WTC11 (cell line): Measurements from ENCODE around the gene ATF7IP. TPM values are rescaled to one million over a fixed set of nuclear protein-coding genes. Genes with fewer than 3 reads are reported as not detected.

Source experiments
- ATAC-seq: fragments of 200-7000 bp; cut with Tn5 transposase; 2 replicates; pipeline ENCODE4 v1.10.0; 2021; ENCODE audit warnings: mild to moderate bottlenecking, moderate library complexity
- CTCF ChIA-PET: fragments of 300-600 bp; sonication (Branson Sonifier 250); formaldehyde crosslinking; loops from one replicate; lab custom pipeline; 2021; ENCODE audit warnings: antibody characterized with exemption; lab: Charles Lee
- POLR2A ChIA-PET: fragments of 350-600 bp; sonication (Branson Sonifier 250); formaldehyde crosslinking; loops from one replicate; lab custom pipeline; 2021; ENCODE audit warnings: antibody characterized with exemption; lab: Charles Lee
- DNase-seq: peaks from one replicate; pipeline ENCODE4 v3.0.0; 2021; ENCODE audit warnings: low spot score
- H3K27ac Mint-ChIP-seq: 2 replicates; pipeline ENCODE4 v1.8.0; 2021; ENCODE audit warnings: mixed read lengths
- H3K27me3 Mint-ChIP-seq: 2 replicates; pipeline ENCODE4 v1.8.0; 2021; ENCODE audit warnings: low read depth, mild to moderate bottlenecking, moderate library complexity, mixed read lengths
- H3K36me3 Mint-ChIP-seq: 2 replicates; pipeline ENCODE4 v1.8.0; 2021; ENCODE audit warnings: mixed read lengths
- H3K4me1 Mint-ChIP-seq: 2 replicates; pipeline ENCODE4 v1.8.0; 2022; ENCODE audit warnings: mixed read lengths
- H3K4me3 Mint-ChIP-seq: 2 replicates; pipeline ENCODE4 v1.8.0; 2021; ENCODE audit warnings: mild to moderate bottlenecking, moderate library complexity, mixed read lengths
- H3K9me3 Mint-ChIP-seq: 2 replicates; pipeline ENCODE4 v1.8.0; 2021; ENCODE audit warnings: mixed read lengths
- CDX4 ChIP-seq: fragments of 250-450 bp; sonication (Bioruptor Pico); IDR thresholded peaks from 2 replicates; pipeline ENCODE4 v1.9.0; 2021; ENCODE audit warnings: moderate library complexity, mild to moderate bottlenecking, inconsistent platforms, borderline replicate concordance
- ELF4 ChIP-seq: sonication (generic); formaldehyde crosslinking; IDR thresholded peaks from 2 replicates; pipeline ENCODE4 v1.8.1; 2022; ENCODE audit warnings: low read depth, mild to moderate bottlenecking, moderate library complexity, missing genetic modification reagents
- EMX1 ChIP-seq: fragments of 250-450 bp; sonication (Bioruptor Pico); IDR thresholded peaks from 2 replicates; pipeline ENCODE4 v1.8.0; 2021; ENCODE audit warnings: mild to moderate bottlenecking
- ESRRA ChIP-seq: sonication (generic); formaldehyde crosslinking; IDR thresholded peaks from 2 replicates; pipeline ENCODE4 v1.8.1; 2022; ENCODE audit warnings: mild to moderate bottlenecking, missing genetic modification reagents, borderline replicate concordance
- FOXJ3 ChIP-seq: sonication (generic); formaldehyde crosslinking; IDR thresholded peaks from 2 replicates; pipeline ENCODE4 v1.9.0; 2021; ENCODE audit warnings: missing genetic modification reagents, mild to moderate bottlenecking, borderline replicate concordance
- FOXK1 ChIP-seq: sonication (generic); formaldehyde crosslinking; IDR thresholded peaks from 2 replicates; pipeline ENCODE4 v1.8.0; 2022; ENCODE audit warnings: mild to moderate bottlenecking, moderate library complexity, missing genetic modification reagents
- GABPB1 ChIP-seq: sonication (generic); formaldehyde crosslinking; IDR thresholded peaks from 2 replicates; pipeline ENCODE4 v1.8.1; 2023; ENCODE audit warnings: mild to moderate bottlenecking, missing genetic modification reagents
- JAZF1 ChIP-seq: fragments of 250-450 bp; sonication (Bioruptor Pico); IDR thresholded peaks from 2 replicates; pipeline ENCODE4 v1.9.0; 2021; ENCODE audit warnings: moderate library complexity, mild to moderate bottlenecking, inconsistent platforms
- JUN ChIP-seq: sonication (generic); formaldehyde crosslinking; IDR thresholded peaks from 2 replicates; pipeline ENCODE4 v1.8.0; 2023; ENCODE audit warnings: mild to moderate bottlenecking, missing genetic modification reagents
- KAT7 ChIP-seq: sonication (generic); formaldehyde crosslinking; IDR thresholded peaks from 2 replicates; pipeline ENCODE4 v1.8.1; 2023; ENCODE audit warnings: missing genetic modification reagents, mild to moderate bottlenecking, borderline replicate concordance
- NFATC4 ChIP-seq: fragments of 250-450 bp; sonication (Bioruptor Pico); IDR thresholded peaks from 2 replicates; pipeline ENCODE4 v1.9.0; 2021; ENCODE audit warnings: mild to moderate bottlenecking
- NR3C1 ChIP-seq: sonication (generic); formaldehyde crosslinking; conservative IDR thresholded peaks from 2 replicates; pipeline ENCODE4 v1.8.1; 2023; ENCODE audit warnings: low read depth, mild to moderate bottlenecking, missing genetic modification reagents
- RORB ChIP-seq: fragments of 250-450 bp; sonication (Bioruptor Pico); IDR thresholded peaks from 2 replicates; pipeline ENCODE4 v1.9.0; 2021; ENCODE audit warnings: mild to moderate bottlenecking
- SP1 ChIP-seq: sonication (generic); formaldehyde crosslinking; conservative IDR thresholded peaks from 2 replicates; pipeline ENCODE4 v1.8.1; 2022; ENCODE audit warnings: missing genetic modification reagents
- USF2 ChIP-seq: sonication (generic); formaldehyde crosslinking; IDR thresholded peaks from 2 replicates; pipeline ENCODE4 v1.8.1; 2023; ENCODE audit warnings: mild to moderate bottlenecking, missing genetic modification reagents, moderate library complexity
- ZNF138 ChIP-seq: sonication (generic); formaldehyde crosslinking; conservative IDR thresholded peaks from 2 replicates; pipeline ENCODE4 v1.8.1; 2022; ENCODE audit warnings: mild to moderate bottlenecking, moderate library complexity, missing genetic modification reagents
- ZNF263 ChIP-seq: sonication (generic); formaldehyde crosslinking; IDR thresholded peaks from 2 replicates; pipeline ENCODE4 v1.8.1; 2022; ENCODE audit warnings: low read depth, mild to moderate bottlenecking, moderate library complexity, missing genetic modification reagents
- total RNA-seq: library from RNA; stranded (reverse); gene quantifications from 3 replicates; pipeline ENCODE4 v1.2.3, GENCODE V29; 2021
- TF ChIP-seq, protein P1 (sequence below): sonication (generic); formaldehyde crosslinking; IDR thresholded peaks from 2 replicates; pipeline ENCODE4 v1.8.0; 2022; ENCODE audit warnings: mild to moderate bottlenecking, missing genetic modification reagents
- TF ChIP-seq, protein P2 (sequence below): sonication (generic); formaldehyde crosslinking; IDR thresholded peaks from 2 replicates; pipeline ENCODE4 v1.8.1; 2023; ENCODE audit warnings: mild to moderate bottlenecking, missing genetic modification reagents, borderline replicate concordance
- TF ChIP-seq, protein P3 (sequence below): sonication (generic); formaldehyde crosslinking; IDR thresholded peaks from 2 replicates; pipeline ENCODE4 v1.8.1; 2022; ENCODE audit warnings: missing genetic modification reagents, borderline replicate concordance
- TF ChIP-seq, protein P4 (sequence below): fragments of 250-450 bp; sonication (Bioruptor Pico); IDR thresholded peaks from 2 replicates; pipeline ENCODE4 v1.9.0; 2021; ENCODE audit warnings: mild to moderate bottlenecking

The ATF7IP gene
- total RNA-seq, 1 experiment from 2014 or later: 141 TPM

GRCh38 chr12:14366209-14367039 is 942 bp downstream of the ATF7IP start (continued):
- TF ChIP-seq USF2 (CRISPR knock-in tag): no peak
- no peak for TF ChIP-seq RORB (CRISPR knock-in tag)
- TF ChIP-seq JAZF1 (CRISPR knock-in tag): no peak
- no peak for TF ChIP-seq EMX1 (CRISPR knock-in tag)
- TF ChIP-seq GABPB1: no peak
- TF ChIP-seq NFATC4 (CRISPR knock-in tag): no peak
- TF ChIP-seq KAT7 (CRISPR knock-in tag): no peak

GRCh38 chr12:14367040-14367661 is 1.7 kb downstream of the ATF7IP start:
- H3K4me3 Mint-ChIP-seq: peak overlapping the region; percentile 99
- no peak for DNase-seq
- ChIA-PET POLR2A (interaction anchor here (2.2 kb wide), 1 partner anchor 108 kb away, joined by 103 read pairs; no protein-coding TSS in a partner anchor), CTCF (interaction anchor here (2.0 to 2.2 kb wide), 2 partner anchors 109 to 128 kb away, joined by 14 to 34 read pairs; no protein-coding TSS in a partner anchor)
- ATAC-seq: no peak
- TF ChIP-seq CDX4 (CRISPR knock-in tag) (no peak), SP1 (CRISPR knock-in tag) (no peak), JUN (CRISPR knock-in tag) (no peak), GABPB1 (no peak), ZNF263 (CRISPR knock-in tag) (no peak), NR3C1 (CRISPR knock-in tag) (no peak), FOXJ3 (CRISPR knock-in tag) (no peak), ZNF138 (CRISPR knock-in tag) (no peak), ELF4 (CRISPR knock-in tag) (no peak), FOXK1 (CRISPR knock-in tag) (no peak), ESRRA (CRISPR knock-in tag) (no peak)
- TF ChIP-seq, protein P1, sequence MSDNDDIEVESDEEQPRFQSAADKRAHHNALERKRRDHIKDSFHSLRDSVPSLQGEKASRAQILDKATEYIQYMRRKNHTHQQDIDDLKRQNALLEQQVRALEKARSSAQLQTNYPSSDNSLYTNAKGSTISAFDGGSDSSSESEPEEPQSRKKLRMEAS (CRISPR knock-in tag): no peak
- TF ChIP-seq, protein P2, sequence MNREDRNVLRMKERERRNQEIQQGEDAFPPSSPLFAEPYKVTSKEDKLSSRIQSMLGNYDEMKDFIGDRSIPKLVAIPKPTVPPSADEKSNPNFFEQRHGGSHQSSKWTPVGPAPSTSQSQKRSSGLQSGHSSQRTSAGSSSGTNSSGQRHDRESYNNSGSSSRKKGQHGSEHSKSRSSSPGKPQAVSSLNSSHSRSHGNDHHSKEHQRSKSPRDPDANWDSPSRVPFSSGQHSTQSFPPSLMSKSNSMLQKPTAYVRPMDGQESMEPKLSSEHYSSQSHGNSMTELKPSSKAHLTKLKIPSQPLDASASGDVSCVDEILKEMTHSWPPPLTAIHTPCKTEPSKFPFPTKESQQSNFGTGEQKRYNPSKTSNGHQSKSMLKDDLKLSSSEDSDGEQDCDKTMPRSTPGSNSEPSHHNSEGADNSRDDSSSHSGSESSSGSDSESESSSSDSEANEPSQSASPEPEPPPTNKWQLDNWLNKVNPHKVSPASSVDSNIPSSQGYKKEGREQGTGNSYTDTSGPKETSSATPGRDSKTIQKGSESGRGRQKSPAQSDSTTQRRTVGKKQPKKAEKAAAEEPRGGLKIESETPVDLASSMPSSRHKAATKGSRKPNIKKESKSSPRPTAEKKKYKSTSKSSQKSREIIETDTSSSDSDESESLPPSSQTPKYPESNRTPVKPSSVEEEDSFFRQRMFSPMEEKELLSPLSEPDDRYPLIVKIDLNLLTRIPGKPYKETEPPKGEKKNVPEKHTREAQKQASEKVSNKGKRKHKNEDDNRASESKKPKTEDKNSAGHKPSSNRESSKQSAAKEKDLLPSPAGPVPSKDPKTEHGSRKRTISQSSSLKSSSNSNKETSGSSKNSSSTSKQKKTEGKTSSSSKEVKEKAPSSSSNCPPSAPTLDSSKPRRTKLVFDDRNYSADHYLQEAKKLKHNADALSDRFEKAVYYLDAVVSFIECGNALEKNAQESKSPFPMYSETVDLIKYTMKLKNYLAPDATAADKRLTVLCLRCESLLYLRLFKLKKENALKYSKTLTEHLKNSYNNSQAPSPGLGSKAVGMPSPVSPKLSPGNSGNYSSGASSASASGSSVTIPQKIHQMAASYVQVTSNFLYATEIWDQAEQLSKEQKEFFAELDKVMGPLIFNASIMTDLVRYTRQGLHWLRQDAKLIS: no peak
- TF ChIP-seq, protein P3, sequence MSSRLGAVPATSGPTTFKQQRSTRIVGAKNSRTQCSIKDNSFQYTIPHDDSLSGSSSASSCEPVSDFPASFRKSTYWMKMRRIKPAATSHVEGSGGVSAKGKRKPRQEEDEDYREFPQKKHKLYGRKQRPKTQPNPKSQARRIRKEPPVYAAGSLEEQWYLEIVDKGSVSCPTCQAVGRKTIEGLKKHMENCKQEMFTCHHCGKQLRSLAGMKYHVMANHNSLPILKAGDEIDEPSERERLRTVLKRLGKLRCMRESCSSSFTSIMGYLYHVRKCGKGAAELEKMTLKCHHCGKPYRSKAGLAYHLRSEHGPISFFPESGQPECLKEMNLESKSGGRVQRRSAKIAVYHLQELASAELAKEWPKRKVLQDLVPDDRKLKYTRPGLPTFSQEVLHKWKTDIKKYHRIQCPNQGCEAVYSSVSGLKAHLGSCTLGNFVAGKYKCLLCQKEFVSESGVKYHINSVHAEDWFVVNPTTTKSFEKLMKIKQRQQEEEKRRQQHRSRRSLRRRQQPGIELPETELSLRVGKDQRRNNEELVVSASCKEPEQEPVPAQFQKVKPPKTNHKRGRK (CRISPR knock-in tag): no peak
- TF ChIP-seq, protein P4, sequence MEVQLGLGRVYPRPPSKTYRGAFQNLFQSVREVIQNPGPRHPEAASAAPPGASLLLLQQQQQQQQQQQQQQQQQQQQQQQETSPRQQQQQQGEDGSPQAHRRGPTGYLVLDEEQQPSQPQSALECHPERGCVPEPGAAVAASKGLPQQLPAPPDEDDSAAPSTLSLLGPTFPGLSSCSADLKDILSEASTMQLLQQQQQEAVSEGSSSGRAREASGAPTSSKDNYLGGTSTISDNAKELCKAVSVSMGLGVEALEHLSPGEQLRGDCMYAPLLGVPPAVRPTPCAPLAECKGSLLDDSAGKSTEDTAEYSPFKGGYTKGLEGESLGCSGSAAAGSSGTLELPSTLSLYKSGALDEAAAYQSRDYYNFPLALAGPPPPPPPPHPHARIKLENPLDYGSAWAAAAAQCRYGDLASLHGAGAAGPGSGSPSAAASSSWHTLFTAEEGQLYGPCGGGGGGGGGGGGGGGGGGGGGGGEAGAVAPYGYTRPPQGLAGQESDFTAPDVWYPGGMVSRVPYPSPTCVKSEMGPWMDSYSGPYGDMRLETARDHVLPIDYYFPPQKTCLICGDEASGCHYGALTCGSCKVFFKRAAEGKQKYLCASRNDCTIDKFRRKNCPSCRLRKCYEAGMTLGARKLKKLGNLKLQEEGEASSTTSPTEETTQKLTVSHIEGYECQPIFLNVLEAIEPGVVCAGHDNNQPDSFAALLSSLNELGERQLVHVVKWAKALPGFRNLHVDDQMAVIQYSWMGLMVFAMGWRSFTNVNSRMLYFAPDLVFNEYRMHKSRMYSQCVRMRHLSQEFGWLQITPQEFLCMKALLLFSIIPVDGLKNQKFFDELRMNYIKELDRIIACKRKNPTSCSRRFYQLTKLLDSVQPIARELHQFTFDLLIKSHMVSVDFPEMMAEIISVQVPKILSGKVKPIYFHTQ (CRISPR knock-in tag): no peak
- H3K4me1 Mint-ChIP-seq: peaks cover 37% of the 10 kb centered on the region
- peak overlapping the region; percentile 99 for H3K27ac Mint-ChIP-seq
- peaks cover 14% of the 10 kb centered on the region for H3K36me3 Mint-ChIP-seq
- H3K27me3 Mint-ChIP-seq: no peaks in the 10 kb centered on the region
- H3K9me3 Mint-ChIP-seq: peaks cover 8% of the 10 kb centered on the region
